A549 (cell line): Measurements from ENCODE around the gene PRKD3.

ENCODE experiments used
- CBX2 ChIP-seq: fragments of 200-600 bp; sonication (generic); IDR thresholded peaks from 2 replicates; pipeline ENCODE4 v1.6.1; 2016; ENCODE audit warnings: low read depth, mild to moderate bottlenecking, borderline replicate concordance
- CEBPB ChIP-seq, 2 experiments: fragments of >200 bp in 1 of 2; sonication (Bioruptor Twin) in 1 of 2; formaldehyde crosslinking in 1 of 2; IDR thresholded peaks; 2 replicates each; pipeline ENCODE4 v1.6.1; 2012 to 2016
- CHD2 ChIP-seq: fragments of 150-350 bp; IDR thresholded peaks from 2 replicates; pipeline ENCODE4 v1.6.1; 2014; ENCODE audit warnings: low read length; ENCODE audit not compliant: partially characterized antibody
- CTCF ChIP-seq: fragments of >200 bp; sonication (Bioruptor Twin); formaldehyde crosslinking; IDR thresholded peaks from 3 replicates; pipeline ENCODE4 v1.5.1; 2016
- E2F6 ChIP-seq: IDR thresholded peaks from 2 replicates; pipeline ENCODE4 v1.6.1; 2012; ENCODE audit warnings: low read depth, borderline replicate concordance
- EP300 ChIP-seq, 2 experiments: fragments of >200 bp; sonication (Bioruptor Twin); formaldehyde crosslinking; IDR thresholded peaks; 2 replicates in 1 of 2; 3 replicates in 1 of 2; pipeline ENCODE4 v1.6.1; 2016 to 2017
- JUN ChIP-seq, 2 experiments: fragments of >200 bp; sonication (Bioruptor Twin); formaldehyde crosslinking; IDR thresholded peaks; 2 replicates in 1 of 2; 3 replicates in 1 of 2; pipeline ENCODE4 v1.6.1; 2016 to 2017
- KDM5A ChIP-seq: fragments of 200-600 bp; sonication (generic); IDR thresholded peaks from 2 replicates; pipeline ENCODE4 v1.6.1; 2016; ENCODE audit warnings: antibody characterized with exemption, mild to moderate bottlenecking
- MAX ChIP-seq: IDR thresholded peaks from 2 replicates; pipeline ENCODE4 v1.6.1; 2012
- POLR2A ChIP-seq: IDR thresholded peaks from 2 replicates; pipeline ENCODE4 v1.6.1; 2012; ENCODE audit warnings: mild to moderate bottlenecking, low read length
- POLR2AphosphoS2 ChIP-seq: conservative IDR thresholded peaks from 2 replicates; pipeline ENCODE4 v1.6.1; 2012; ENCODE audit warnings: low read length, improper control_type of control experiment, inconsistent platforms
- RFX5 ChIP-seq: fragments of 450-650 bp; IDR thresholded peaks from 2 replicates; pipeline ENCODE4 v1.7.1; 2014; ENCODE audit warnings: antibody characterized with exemption, mild to moderate bottlenecking, moderate library complexity
- SMC3 ChIP-seq: fragments of >200 bp; sonication (Bioruptor Twin); formaldehyde crosslinking; IDR thresholded peaks from 3 replicates; pipeline ENCODE4 v1.6.1; 2018; ENCODE audit warnings: inconsistent platforms
- TF ChIP-seq, protein P1 (sequence below): fragments of 450-650 bp; IDR thresholded peaks from 2 replicates; pipeline ENCODE4 v1.6.1; 2014; ENCODE audit warnings: antibody characterized with exemption

GRCh38 chr2:37337620-37338280 is 13.1 kb upstream of the PRKD3 start:
- TF ChIP-seq EP300 (IDR thresholded peaks at IDR 0.05) = no peak
- TF ChIP-seq POLR2A = no peak
- no peak for TF ChIP-seq CTCF
- TF ChIP-seq, protein P1, sequence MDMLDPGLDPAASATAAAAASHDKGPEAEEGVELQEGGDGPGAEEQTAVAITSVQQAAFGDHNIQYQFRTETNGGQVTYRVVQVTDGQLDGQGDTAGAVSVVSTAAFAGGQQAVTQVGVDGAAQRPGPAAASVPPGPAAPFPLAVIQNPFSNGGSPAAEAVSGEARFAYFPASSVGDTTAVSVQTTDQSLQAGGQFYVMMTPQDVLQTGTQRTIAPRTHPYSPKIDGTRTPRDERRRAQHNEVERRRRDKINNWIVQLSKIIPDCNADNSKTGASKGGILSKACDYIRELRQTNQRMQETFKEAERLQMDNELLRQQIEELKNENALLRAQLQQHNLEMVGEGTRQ = no peak
- no peak for TF ChIP-seq CBX2
- TF ChIP-seq POLR2AphosphoS2 = no peak
- TF ChIP-seq SMC3 = no peak
- no peak; a peak in 1 of 4 replicates for TF ChIP-seq CEBPB (IDR thresholded peaks at IDR 0.05)
- TF ChIP-seq RFX5 = no peak
- no peak for TF ChIP-seq KDM5A
- no peak for TF ChIP-seq CHD2
- TF ChIP-seq MAX = no peak
- no peak for TF ChIP-seq JUN (IDR thresholded peaks at IDR 0.05)
- TF ChIP-seq E2F6 = no peak
